ENCODE results near the gene SLC1A2.

SLC1A2 gene

DNA sequence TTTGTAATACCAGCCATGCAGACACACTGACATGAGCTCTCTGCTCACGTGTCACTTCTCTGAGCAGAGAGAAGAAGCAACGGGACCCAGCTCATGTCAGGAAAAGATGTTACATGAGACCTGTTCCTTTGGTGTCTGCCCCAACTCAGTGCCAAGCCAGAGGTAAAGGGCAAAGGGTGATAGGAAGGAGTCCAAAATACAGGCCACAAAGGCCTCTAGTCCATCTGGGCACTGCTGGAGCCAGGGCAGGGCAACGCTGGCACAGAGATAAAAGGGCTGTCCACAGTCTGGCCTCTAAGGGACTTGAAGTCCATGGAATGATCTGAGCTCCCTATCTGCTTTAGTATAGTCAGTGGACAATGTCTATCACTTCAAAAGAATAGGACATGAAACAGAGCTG lies 79.3 kb downstream of the SLC1A2 start:
- TF ChIP-seq, protein P1, sequence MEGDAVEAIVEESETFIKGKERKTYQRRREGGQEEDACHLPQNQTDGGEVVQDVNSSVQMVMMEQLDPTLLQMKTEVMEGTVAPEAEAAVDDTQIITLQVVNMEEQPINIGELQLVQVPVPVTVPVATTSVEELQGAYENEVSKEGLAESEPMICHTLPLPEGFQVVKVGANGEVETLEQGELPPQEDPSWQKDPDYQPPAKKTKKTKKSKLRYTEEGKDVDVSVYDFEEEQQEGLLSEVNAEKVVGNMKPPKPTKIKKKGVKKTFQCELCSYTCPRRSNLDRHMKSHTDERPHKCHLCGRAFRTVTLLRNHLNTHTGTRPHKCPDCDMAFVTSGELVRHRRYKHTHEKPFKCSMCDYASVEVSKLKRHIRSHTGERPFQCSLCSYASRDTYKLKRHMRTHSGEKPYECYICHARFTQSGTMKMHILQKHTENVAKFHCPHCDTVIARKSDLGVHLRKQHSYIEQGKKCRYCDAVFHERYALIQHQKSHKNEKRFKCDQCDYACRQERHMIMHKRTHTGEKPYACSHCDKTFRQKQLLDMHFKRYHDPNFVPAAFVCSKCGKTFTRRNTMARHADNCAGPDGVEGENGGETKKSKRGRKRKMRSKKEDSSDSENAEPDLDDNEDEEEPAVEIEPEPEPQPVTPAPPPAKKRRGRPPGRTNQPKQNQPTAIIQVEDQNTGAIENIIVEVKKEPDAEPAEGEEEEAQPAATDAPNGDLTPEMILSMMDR (IDR thresholded peaks at IDR 0.05; ENCODE audit: low read depth, low read length), result no peak
- no peak overlapping the region for H3K27ac ChIP-seq
- H3K27me3 ChIP-seq (ENCODE audit: insufficient read depth, low read depth, severe bottlenecking), result no peaks in the 10 kb centered on the region
- H3K9me3 ChIP-seq (ENCODE audit: severe bottlenecking), result no peaks in the 10 kb centered on the region
- DNase-seq, result no peak
- H3K4me3 ChIP-seq (ENCODE audit: low read depth, low read length), result no peak overlapping the region
- H3K36me3 ChIP-seq, result no peaks in the 10 kb centered on the region

DNA sequence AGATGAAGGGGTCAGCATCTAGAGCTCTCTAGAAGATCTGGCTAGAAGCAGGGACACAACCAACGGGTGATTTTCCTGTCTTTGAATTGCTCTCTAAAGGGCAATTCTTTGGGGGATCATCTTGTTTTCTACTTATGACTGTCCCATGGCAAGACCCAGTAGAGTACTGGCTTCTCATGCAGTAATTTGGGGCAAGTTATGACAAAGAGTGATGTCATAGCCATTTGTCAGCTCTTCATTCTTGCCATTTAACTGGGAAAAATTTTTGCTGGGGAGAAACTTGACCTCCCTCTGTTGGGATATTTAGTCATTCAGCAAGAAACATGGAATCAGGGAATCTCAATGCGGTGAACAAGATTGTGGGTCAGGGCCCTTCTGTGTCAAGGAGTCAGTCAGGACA lies 80.4 kb downstream of the SLC1A2 start:
- no peak for DNase-seq
- H3K27me3 ChIP-seq (ENCODE audit: insufficient read depth, low read depth, severe bottlenecking), result no peaks in the 10 kb centered on the region
- H3K27ac ChIP-seq, result no peak overlapping the region
- no peak overlapping the region for H3K4me3 ChIP-seq (ENCODE audit: low read depth, low read length)
- no peaks in the 10 kb centered on the region for H3K36me3 ChIP-seq
- TF ChIP-seq, protein P1 (IDR thresholded peaks at IDR 0.05; ENCODE audit: low read depth, low read length), result no peak
- no peaks in the 10 kb centered on the region for H3K9me3 ChIP-seq (ENCODE audit: severe bottlenecking)

DNA sequence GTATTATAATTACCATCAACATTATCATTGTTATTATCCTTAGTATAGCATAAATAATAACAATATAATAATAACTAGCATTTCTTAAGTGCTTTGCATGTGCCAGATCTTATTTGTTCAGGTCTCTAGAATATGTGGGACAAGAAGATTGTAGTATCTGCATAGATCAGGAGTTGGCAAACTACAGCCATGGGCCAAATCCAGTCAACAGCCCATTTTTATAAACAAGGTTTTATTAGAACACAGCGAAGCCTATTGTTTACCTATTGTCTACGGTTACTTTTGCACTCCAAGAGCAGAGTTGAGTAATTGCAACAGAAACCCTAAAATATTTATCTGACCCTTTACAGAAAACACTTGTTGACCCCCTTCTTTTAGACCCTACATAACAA lies 81.4 kb downstream of the SLC1A2 start:
- no peaks in the 10 kb centered on the region for H3K27me3 ChIP-seq (ENCODE audit: insufficient read depth, low read depth, severe bottlenecking)
- no peak for DNase-seq
- no peak overlapping the region for H3K4me3 ChIP-seq (ENCODE audit: low read depth, low read length)
- TF ChIP-seq, protein P1 (IDR thresholded peaks at IDR 0.05; ENCODE audit: low read depth, low read length), result no peak
- no peaks in the 10 kb centered on the region for H3K9me3 ChIP-seq (ENCODE audit: severe bottlenecking)
- H3K27ac ChIP-seq, result no peak overlapping the region
- no peaks in the 10 kb centered on the region for H3K36me3 ChIP-seq

DNA sequence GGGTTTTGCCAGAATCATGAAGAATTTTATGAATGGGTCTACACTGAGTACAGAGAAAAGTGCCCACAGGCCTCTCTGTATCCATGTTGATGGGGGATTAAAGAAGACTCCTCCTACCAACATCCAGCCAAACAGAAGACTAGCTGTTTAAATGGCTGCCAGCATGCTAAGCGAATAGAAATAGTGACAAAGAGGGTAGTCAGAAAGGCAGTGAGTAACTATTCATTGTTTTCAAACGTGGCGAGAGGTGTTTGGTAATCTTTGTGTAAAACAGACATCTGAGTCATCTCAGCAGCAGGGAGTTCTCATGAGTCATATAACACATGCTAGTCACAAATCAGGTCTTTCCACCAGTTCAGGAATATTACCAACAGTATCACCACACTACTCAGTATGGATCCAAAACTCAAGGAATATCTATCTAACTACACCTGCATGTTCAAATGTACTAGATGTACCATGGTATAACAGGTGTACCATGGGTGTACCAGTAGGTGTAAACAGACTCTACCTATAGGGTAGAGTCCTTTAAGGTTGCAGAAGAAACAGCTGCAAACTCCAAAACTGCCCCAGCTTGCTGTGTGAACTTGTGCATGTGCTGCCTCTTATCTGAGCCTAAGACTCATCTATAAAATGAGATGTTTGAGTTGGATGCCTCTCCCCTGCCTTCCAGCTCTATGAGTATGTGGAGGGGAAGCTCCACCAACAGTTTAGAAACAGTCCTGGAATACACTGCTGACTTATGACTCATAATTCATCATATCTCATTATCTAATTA lies 82.0 kb downstream of the SLC1A2 start:
- TF ChIP-seq, protein P1 (IDR thresholded peaks at IDR 0.05; ENCODE audit: low read depth, low read length), result no peak
- Histone ChIP-seq H3K36me3 (no peaks in the 10 kb centered on the region), H3K9me3 (ENCODE audit: severe bottlenecking) (no peaks in the 10 kb centered on the region), H3K4me3 (ENCODE audit: low read depth, low read length) (no peak overlapping the region), H3K27ac (no peak overlapping the region), H3K27me3 (ENCODE audit: insufficient read depth, low read depth, severe bottlenecking) (no peaks in the 10 kb centered on the region)
- DNase-seq, result no peak

DNA sequence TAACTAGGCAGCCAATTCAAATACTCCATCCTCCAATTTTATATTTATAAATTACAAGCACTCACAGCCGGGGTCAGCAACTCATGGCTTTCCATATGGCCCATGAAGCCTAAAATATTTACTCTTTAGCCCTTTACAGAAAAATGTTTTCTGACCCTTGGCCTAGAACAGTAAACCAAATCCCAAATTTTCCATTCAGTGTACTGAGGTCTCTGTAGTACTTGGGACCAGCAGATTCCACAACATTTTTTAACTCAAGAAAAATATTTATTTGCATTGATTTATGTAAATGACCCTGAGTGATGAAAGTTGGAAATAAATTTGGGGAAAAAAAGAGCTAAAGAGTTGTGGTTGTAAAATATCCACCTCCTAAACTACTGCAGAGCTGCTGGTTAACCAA lies 82.6 kb downstream of the SLC1A2 start:
- no peak overlapping the region for H3K27ac ChIP-seq
- no peak for DNase-seq
- H3K36me3 ChIP-seq, result no peaks in the 10 kb centered on the region

More for the DNA sequence above, 82.6 kb downstream of the SLC1A2 start:
- Histone ChIP-seq H3K4me3 (ENCODE audit: low read depth, low read length) (no peak overlapping the region), H3K27me3 (ENCODE audit: insufficient read depth, low read depth, severe bottlenecking) (no peaks in the 10 kb centered on the region), H3K9me3 (ENCODE audit: severe bottlenecking) (no peaks in the 10 kb centered on the region)
- TF ChIP-seq, protein P1 (IDR thresholded peaks at IDR 0.05; ENCODE audit: low read depth, low read length), result no peak

Measured in WERI-Rb-1 (cell line).